Motor neuron (in vitro differentiated cells): Measurements from ENCODE around the gene ANXA2R. TPM values are rescaled to one million over a fixed set of nuclear protein-coding genes. Genes with fewer than 3 reads are reported as not detected.

Experiments
- ATAC-seq, 8 experiments: fragments of 200-7000 bp; cut with Tn5 transposase; replicated peaks in 6 of 8; 2 replicates each; pipeline ENCODE4 v1.8.0; 2021; ENCODE audit warnings: mild to moderate bottlenecking in 8 of 8, moderate library complexity in 8 of 8
- H3K27ac ChIP-seq, 2 donors: fragments of 250-450 bp; sonication (Bioruptor Pico); 2 replicates each; pipeline ENCODE4 v1.9.0; 2021; ENCODE audit warnings: antibody characterized with exemption in 2 of 2, mild to moderate bottlenecking in 2 of 2, moderate library complexity in 1 of 2
- H3K4me1 ChIP-seq, 2 donors: fragments of 250-450 bp; sonication (Bioruptor Pico); replicated peaks in 1 of 2; 2 replicates each; pipeline ENCODE4 v1.6.1; 2021; ENCODE audit warnings: antibody characterized with exemption in 2 of 2, mild to moderate bottlenecking in 2 of 2, moderate library complexity in 1 of 2
- H3K4me3 ChIP-seq, 5 donors: fragments of 250-450 bp; sonication (Bioruptor Pico); 2 replicates each; pipeline ENCODE4 v1.9.0; 2021; ENCODE audit warnings: antibody characterized with exemption in 5 of 5, mild to moderate bottlenecking in 5 of 5, moderate library complexity in 4 of 5
- WGBS, 10 experiments: fragments of 450-650 bp; shearing (Covaris generic); methylation state at CpG; one replicate each; pipeline ENCODE4 v1.0.0; 2022; 5-methylcytosine and 5-hydroxymethylcytosine counted together
- in situ Hi-C, 9 experiments: fragments of 400-800 bp; cut with MboI; loops; one replicate each; pipeline ENCODE4 v1.15.0; 2021; ENCODE audit warnings: low sequenced_read_pairs in 9 of 9, low pct_unique_long_range_greater_than_20kb in 2 of 9; ENCODE audit not compliant: unreplicated experiment in 9 of 9
- total RNA-seq, 8 experiments: library from RNA; unstranded; fragments of 300-600 nt; gene quantifications; 2 replicates each; pipeline versions ENCODE4 v1.2.3 to v1.2.4, GENCODE V29; 2022

Gene ANXA2R
- total RNA-seq, 8 experiments from 2014 or later: 0.11 to 5.4 (median 1.1) TPM

DNA sequence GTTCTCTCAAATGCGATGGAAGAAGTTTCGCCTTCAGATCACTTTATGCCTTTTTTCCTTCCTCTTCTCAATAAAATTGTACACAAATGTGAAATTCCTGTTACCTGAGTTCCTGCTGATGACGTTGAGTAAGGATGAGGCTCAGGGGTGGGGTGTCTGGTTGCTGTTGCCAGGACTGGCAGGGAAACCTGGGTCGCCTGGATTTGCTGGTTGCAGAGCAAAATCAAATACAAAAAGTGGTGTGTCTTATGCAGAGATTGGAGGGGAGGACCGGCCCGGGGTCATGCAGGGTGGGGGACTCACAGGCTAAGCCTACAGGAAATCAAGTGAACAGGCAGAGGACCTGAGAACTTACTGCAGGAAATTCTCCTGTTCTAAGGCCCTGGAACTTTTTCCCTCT is 39.2 kb downstream of the ANXA2R start:
- Histone ChIP-seq H3K27ac (no peak overlapping the region), H3K4me3 (no peak overlapping the region), H3K4me1 (peaks cover 0 to 4% of the 10 kb centered on the region in 2 donors)
- in situ Hi-C loops: no loop called here
- 0 to 100% (median 33%) methylated on average over 1 to 3 of the region's 6 CpGs; no CpG with 5 or more reads in 3 of the 10 experiments for WGBS, 10 experiments
- peak in 2 of 8 experiments; percentile 21 to 42 for ATAC-seq

DNA sequence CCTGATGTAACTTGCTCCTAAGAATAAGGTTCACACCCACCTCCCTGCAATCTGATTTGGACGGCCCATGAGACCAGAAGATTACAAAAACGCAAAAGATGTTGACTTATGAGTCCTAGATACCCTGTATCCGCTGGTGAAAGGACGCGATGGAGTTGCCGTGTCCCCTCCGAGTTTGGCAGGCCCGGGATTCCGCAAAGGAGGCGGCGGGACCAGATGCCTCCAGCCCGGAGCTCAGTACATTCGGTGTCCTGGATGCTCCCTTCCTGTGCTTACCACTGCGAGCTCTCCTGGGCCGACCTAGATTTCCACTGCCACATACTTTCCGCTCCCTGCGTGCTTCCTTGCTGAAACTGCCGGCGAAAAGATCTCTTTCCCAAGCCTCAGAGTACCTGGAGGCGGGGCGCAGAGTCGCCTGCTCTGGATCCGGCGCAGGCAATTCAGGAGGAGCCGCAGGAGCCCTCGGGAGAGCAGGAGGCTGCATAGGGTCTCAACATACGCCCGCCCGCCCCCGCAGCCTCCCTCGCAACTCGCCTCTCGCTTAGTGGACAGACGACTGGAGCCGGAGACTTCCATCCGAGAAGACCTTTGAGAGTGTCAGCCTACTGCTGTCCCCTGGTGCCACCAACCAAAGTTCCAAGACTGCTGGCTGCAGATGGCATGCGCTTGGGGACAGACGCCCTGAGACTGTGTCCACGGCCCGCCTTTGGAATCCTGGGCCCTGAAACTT is 39.8 kb downstream of the ANXA2R start:
- H3K4me3 ChIP-seq: peak overlapping the region in 1 of 5 donors; percentile 9
- peak in 5 of 8 experiments; percentile 26 to 76 (median 57) for ATAC-seq
- in situ Hi-C loops: no loop called here
- H3K4me1 ChIP-seq: peaks cover 0 to 4% of the 10 kb centered on the region in 2 donors
- 0 to 38% (median 12%) methylated on average over 1 to 31 of the region's 40 CpGs for WGBS, 10 experiments
- no peak overlapping the region for H3K27ac ChIP-seq

DNA sequence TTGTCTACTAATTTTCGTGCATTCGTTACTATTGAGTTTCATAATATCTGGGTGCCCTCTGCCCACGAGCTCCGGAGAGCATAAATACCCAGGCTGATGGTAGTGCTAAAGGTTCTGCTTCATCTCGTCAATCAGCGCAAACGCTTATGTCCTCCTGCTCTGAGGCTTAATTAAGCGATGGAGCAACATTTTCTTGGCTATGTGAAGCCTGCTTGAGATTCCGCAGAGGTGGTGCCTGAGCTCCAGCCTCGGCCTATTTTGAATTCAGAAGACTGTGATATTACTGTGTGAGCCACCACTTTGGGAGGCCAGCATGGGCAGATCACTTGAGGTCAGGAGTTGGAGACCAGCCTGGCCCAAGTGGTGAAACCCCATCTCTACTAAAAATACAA is 44.8 kb downstream of the ANXA2R start:
- Histone ChIP-seq H3K4me1 (peaks cover 3 to 7% of the 10 kb centered on the region in 2 donors), H3K4me3 (peak overlapping the region in 1 of 5 donors; percentile 49), H3K27ac (no peak overlapping the region)
- in situ Hi-C loops: no loop called here
- peak in 1 of 8 experiments; percentile 8 for ATAC-seq
- whole genome bisulfite sequencing, 10 experiments: 0 to 65% (median 16%) methylated on average over 4 to 10 of the region's 10 CpGs

GRCh38 chr5:42994555-42995359 is 45.4 kb downstream of the ANXA2R start:
- no peak overlapping the region for H3K27ac ChIP-seq
- in situ Hi-C loops: no loop called here
- H3K4me1 ChIP-seq: peaks cover 3% of the 10 kb centered on the region in 2 donors
- WGBS, 10 experiments: 1 to 13% (median 2%) methylated on average over 13 to 49 of the region's 52 CpGs
- H3K4me3 ChIP-seq: peak overlapping the region in 4 of 5 donors; percentile 11 to 49 (median 20)
- ATAC-seq: peak; percentile 80 to 96 (median 90)

GRCh38 chr5:42994246-42994554 is 45.9 kb downstream of the ANXA2R start:
- H3K4me3 ChIP-seq: peak overlapping the region in 1 of 5 donors; percentile 49
- peaks cover 3% of the 10 kb centered on the region in 2 donors for H3K4me1 ChIP-seq
- in situ Hi-C loops: no loop called here
- no peak for ATAC-seq
- 0 to 45% (median 13%) methylated on average over 4 to 6 of the region's 6 CpGs; no CpG with 5 or more reads in 1 of the 10 experiments for WGBS, 10 experiments
- H3K27ac ChIP-seq: no peak overlapping the region

DNA sequence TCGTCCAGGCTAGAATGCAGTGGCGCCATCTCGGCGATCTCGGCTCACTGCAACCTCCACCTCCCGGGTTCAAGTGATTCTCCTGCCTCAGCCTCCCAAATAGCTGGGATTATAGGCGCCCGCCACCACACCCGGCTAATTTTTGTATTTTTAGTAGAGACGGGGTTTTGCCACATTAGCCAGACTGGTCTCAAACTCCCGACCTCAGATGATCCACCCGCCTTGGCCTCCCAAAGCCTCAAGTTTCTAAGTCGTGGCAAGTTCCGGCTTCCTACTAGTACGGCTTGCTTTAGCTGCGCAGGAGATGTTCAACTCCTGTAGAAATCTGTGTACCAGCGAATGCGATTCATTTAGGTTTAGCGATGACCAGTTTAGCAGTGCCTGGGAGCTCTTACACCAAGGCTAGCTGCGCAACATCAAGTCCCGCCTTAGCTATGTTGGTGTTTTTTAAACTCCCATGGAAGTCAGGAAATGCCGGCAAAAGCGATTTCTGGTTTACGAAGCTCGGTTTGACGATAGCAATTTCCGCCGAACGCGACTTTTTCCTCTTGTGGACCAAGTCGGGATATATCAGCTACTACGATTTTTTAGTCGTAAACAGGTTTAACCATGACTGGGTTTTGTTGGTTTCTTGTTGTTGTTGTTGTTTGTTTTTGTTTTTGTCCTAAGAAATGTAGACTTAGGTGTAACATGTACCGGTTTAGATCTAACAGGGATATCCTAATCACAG is 46.4 kb downstream of the ANXA2R start:
- WGBS, 10 experiments: 3 to 40% (median 19%) methylated on average over 4 to 27 of the region's 34 CpGs
- no peak for ATAC-seq
- Histone ChIP-seq H3K27ac (no peak overlapping the region), H3K4me3 (peak overlapping the region in 1 of 5 donors; percentile 49), H3K4me1 (peaks cover 3% of the 10 kb centered on the region in 2 donors)
- in situ Hi-C loops: no loop called here

GRCh38 chr5:42992088-42992879 is 47.8 kb downstream of the ANXA2R start:
- 0 to 53% (median 4%) methylated on average over 3 to 23 of the region's 71 CpGs; no CpG with 5 or more reads in 2 of the 10 experiments for WGBS, 10 experiments
- ATAC-seq: peak; percentile 7 to 66 (median 47)
- peaks cover 3% of the 10 kb centered on the region in 2 donors for H3K4me1 ChIP-seq
- peak overlapping the region in 4 of 5 donors; percentile 11 to 49 (median 30) for H3K4me3 ChIP-seq
- in situ Hi-C loops: no loop called here
- H3K27ac ChIP-seq: no peak overlapping the region

DNA sequence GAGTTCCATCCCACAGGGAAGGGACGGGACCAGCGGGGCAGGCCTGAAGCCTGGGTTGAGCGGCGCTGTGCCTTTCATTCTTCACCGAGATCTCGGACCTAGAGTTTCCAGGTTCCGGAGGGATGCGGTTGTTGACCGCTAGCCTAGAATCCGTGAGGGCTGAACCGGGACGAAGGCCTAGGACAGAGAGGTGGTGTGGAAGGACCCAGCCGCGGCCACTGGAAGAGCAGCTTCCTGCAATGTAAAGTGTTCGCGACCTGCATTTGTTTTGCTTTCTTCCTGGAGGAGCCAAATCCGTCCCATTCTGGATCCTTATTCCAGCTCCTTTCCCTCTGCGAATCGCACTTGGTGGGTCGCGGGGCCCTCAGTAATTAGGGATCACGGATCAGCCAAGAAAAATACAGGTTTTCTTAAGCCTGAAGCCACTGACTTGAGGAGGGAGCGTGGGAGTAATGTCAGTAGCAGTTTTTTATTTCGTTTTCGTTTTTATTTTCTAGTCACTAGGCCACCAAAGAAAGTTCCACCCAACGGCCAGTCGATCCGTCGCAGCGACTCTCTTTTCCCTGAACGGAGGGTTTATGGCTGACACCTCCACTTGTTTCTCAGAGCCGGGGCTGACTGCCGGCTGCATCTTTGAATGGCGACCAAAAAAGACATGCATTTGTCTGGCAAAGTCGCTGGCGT is 48.6 kb downstream of the ANXA2R start:
- H3K27ac ChIP-seq: no peak overlapping the region
- in situ Hi-C loops: no loop called here
- peak overlapping the region in 4 of 5 donors; percentile 11 to 49 (median 30) for H3K4me3 ChIP-seq
- ATAC-seq: no peak
- H3K4me1 ChIP-seq: peaks cover 3% of the 10 kb centered on the region in 2 donors
- 8 to 95% (median 27%) methylated on average over 2 to 19 of the region's 36 CpGs for WGBS, 10 experiments

- ATAC-seq: no peak
- no peak overlapping the region for H3K27ac ChIP-seq
- no peak overlapping the region for H3K4me3 ChIP-seq
- in situ Hi-C loops: no loop called here
- 44 to 100% (median 89%) methylated on average over 1 to 4 of the region's 4 CpGs; no CpG with 5 or more reads in 2 of the 10 experiments for WGBS, 10 experiments
- peaks cover 3% of the 10 kb centered on the region in 2 donors for H3K4me1 ChIP-seq
Observed at GRCh38 chr5:42990892-42991291, 49.2 kb downstream of the ANXA2R start.
